ENCODE measurements around the gene PPP1R3D.

DNA sequence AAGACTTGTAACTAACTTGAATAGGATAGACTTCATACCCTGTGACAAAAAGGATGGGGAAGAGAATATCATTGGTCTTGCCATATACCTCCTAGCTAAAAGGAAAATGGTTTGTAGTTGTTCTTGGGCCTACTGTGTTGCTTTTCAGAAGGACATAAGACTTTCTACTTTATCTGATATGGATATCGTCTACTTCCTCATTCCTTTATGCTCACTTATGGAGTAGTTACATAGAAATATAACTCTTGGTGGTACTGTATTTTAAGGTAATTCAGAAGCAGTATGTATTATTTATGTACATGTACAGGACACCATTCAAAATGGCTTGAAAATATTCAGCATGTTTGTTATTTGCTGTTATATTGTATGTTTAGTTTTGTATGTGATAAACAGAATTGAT, 8.1 kb upstream of the PPP1R3D start:
- TF ChIP-seq, protein P1, sequence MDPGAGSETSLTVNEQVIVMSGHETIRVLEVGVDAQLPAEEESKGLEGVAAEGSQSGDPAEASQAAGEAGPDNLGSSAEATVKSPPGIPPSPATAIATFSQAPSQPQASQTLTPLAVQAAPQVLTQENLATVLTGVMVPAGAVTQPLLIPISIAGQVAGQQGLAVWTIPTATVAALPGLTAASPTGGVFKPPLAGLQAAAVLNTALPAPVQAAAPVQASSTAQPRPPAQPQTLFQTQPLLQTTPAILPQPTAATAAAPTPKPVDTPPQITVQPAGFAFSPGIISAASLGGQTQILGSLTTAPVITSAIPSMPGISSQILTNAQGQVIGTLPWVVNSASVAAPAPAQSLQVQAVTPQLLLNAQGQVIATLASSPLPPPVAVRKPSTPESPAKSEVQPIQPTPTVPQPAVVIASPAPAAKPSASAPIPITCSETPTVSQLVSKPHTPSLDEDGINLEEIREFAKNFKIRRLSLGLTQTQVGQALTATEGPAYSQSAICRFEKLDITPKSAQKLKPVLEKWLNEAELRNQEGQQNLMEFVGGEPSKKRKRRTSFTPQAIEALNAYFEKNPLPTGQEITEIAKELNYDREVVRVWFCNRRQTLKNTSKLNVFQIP (CRISPR knock-in tag; IDR thresholded peaks at IDR 0.05; ENCODE audit: borderline replicate concordance, low read depth), result no peak
- no peak for TF ChIP-seq ZFP3 (CRISPR knock-in tag; IDR thresholded peaks at IDR 0.05)
- no peak for TF ChIP-seq RARB (CRISPR knock-in tag; IDR thresholded peaks at IDR 0.05)
- TF ChIP-seq ZC3H10 (CRISPR knock-in tag; IDR thresholded peaks at IDR 0.05), result no peak
- TF ChIP-seq, protein P2, sequence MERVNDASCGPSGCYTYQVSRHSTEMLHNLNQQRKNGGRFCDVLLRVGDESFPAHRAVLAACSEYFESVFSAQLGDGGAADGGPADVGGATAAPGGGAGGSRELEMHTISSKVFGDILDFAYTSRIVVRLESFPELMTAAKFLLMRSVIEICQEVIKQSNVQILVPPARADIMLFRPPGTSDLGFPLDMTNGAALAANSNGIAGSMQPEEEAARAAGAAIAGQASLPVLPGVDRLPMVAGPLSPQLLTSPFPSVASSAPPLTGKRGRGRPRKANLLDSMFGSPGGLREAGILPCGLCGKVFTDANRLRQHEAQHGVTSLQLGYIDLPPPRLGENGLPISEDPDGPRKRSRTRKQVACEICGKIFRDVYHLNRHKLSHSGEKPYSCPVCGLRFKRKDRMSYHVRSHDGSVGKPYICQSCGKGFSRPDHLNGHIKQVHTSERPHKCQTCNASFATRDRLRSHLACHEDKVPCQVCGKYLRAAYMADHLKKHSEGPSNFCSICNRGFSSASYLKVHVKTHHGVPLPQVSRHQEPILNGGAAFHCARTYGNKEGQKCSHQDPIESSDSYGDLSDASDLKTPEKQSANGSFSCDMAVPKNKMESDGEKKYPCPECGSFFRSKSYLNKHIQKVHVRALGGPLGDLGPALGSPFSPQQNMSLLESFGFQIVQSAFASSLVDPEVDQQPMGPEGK (CRISPR knock-in tag; IDR thresholded peaks at IDR 0.05; ENCODE audit: borderline replicate concordance), result no peak
- no peak for TF ChIP-seq ZNF70 (CRISPR knock-in tag; IDR thresholded peaks at IDR 0.05)
